ENCODE measurements around the gene SMC3. TPM values are rescaled to one million over a fixed set of nuclear protein-coding genes. Genes with fewer than 3 reads are reported as not detected.

The SMC3 gene
- total and polyA plus RNA-seq, 2 experiments from 2014 or later: 40.8 to 53.5 TPM

DNA sequence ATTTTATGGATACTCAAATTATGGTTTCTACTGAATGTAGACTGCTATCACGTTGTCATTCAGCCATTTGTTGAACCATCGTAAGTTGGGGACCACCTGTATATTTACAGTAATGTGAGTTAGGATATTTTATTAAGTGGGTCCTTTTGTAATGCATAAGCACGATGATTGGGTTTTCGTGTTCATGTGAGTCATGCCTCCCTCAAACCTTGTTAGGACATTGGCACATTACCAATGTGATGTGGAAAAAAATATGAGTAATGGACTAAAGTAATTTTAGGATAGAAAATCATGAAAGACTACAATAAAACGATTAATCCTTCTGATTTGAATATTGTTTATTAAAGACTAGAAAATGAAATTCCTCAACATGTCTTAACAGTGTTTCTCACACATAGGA lies 8.7 kb downstream of the SMC3 start:
- peaks cover 53% of the 10 kb centered on the region for H3K79me2 ChIP-seq
- H3K36me3 ChIP-seq (replicated peaks; ENCODE audit: insufficient read depth, low read depth): no peaks in the 10 kb centered on the region
- WGBS (ENCODE audit: low lambda C conversion rate, missing lambda C conversion rate): 93% methylated on average over 5 of the region's 5 CpGs
- no peak overlapping the region for H3K4me3 ChIP-seq
- no peak overlapping the region for H3K4me2 ChIP-seq
- no peak overlapping the region for H3K27ac ChIP-seq
- H3K9me3 ChIP-seq (ENCODE audit: low read depth): no peaks in the 10 kb centered on the region
- no peaks in the 10 kb centered on the region for H3K9me2 ChIP-seq (replicated peaks; ENCODE audit: insufficient read depth)
- H3K27me3 ChIP-seq: no peaks in the 10 kb centered on the region
- no peak overlapping the region for H2AFZ ChIP-seq
- peaks cover 11% of the 10 kb centered on the region for H4K20me1 ChIP-seq (ENCODE audit: insufficient read depth, poor library complexity, severe bottlenecking)
- H3K4me1 ChIP-seq (ENCODE audit: insufficient read depth): peaks cover 2% of the 10 kb centered on the region
- TF ChIP-seq EZH2phosphoT487 (IDR thresholded peaks at IDR 0.05; ENCODE audit: low read depth, severe bottlenecking, unreplicated experiment): no peak
- TF ChIP-seq EZH2 (IDR thresholded peaks at IDR 0.05; ENCODE audit: borderline replicate concordance): no peak
- TF ChIP-seq, protein P1, sequence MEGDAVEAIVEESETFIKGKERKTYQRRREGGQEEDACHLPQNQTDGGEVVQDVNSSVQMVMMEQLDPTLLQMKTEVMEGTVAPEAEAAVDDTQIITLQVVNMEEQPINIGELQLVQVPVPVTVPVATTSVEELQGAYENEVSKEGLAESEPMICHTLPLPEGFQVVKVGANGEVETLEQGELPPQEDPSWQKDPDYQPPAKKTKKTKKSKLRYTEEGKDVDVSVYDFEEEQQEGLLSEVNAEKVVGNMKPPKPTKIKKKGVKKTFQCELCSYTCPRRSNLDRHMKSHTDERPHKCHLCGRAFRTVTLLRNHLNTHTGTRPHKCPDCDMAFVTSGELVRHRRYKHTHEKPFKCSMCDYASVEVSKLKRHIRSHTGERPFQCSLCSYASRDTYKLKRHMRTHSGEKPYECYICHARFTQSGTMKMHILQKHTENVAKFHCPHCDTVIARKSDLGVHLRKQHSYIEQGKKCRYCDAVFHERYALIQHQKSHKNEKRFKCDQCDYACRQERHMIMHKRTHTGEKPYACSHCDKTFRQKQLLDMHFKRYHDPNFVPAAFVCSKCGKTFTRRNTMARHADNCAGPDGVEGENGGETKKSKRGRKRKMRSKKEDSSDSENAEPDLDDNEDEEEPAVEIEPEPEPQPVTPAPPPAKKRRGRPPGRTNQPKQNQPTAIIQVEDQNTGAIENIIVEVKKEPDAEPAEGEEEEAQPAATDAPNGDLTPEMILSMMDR (IDR thresholded peaks at IDR 0.05; ENCODE audit: poor library complexity): no peak
- DNase-seq (ENCODE audit: low spot score): no peak

DNA sequence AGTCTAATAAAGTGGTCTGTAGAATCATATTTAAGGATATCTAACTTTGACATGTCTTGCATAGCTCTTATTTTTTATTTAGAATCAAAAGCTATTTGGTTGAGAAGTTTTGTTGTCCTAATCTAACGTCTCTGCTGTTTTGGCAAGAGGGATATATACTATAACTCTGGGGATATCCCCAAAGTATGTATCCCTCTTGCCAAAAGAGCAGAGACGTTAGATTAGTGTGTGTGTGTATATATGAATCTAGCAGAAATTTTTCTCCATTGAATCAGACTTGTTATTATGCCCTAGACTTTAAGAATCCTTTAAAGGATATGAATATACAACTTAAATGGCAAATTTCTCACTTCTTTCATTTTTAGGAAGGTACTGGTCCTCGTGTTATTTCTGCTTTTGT lies 9.6 kb downstream of the SMC3 start:
- no peaks in the 10 kb centered on the region for H3K27me3 ChIP-seq
- H3K9me2 ChIP-seq (replicated peaks; ENCODE audit: insufficient read depth): no peaks in the 10 kb centered on the region
- no peaks in the 10 kb centered on the region for H3K9me3 ChIP-seq (ENCODE audit: low read depth)
- DNase-seq (ENCODE audit: low spot score): no peak
- H3K27ac ChIP-seq: no peak overlapping the region
- TF ChIP-seq EZH2phosphoT487 (IDR thresholded peaks at IDR 0.05; ENCODE audit: low read depth, severe bottlenecking, unreplicated experiment) (no peak), EZH2 (IDR thresholded peaks at IDR 0.05; ENCODE audit: borderline replicate concordance) (no peak)
- TF ChIP-seq, protein P1 (IDR thresholded peaks at IDR 0.05; ENCODE audit: poor library complexity): no peak
- peaks cover 13% of the 10 kb centered on the region for H4K20me1 ChIP-seq (ENCODE audit: insufficient read depth, poor library complexity, severe bottlenecking)
- H3K36me3 ChIP-seq (replicated peaks; ENCODE audit: insufficient read depth, low read depth): no peaks in the 10 kb centered on the region
- no peak overlapping the region for H3K4me3 ChIP-seq
- 89% methylated on average over 3 of the region's 3 CpGs for WGBS (ENCODE audit: low lambda C conversion rate, missing lambda C conversion rate)
- peaks cover 45% of the 10 kb centered on the region for H3K79me2 ChIP-seq
- H3K4me2 ChIP-seq: no peak overlapping the region
- no peak overlapping the region for H2AFZ ChIP-seq
- H3K4me1 ChIP-seq (ENCODE audit: insufficient read depth): no peaks in the 10 kb centered on the region

DNA sequence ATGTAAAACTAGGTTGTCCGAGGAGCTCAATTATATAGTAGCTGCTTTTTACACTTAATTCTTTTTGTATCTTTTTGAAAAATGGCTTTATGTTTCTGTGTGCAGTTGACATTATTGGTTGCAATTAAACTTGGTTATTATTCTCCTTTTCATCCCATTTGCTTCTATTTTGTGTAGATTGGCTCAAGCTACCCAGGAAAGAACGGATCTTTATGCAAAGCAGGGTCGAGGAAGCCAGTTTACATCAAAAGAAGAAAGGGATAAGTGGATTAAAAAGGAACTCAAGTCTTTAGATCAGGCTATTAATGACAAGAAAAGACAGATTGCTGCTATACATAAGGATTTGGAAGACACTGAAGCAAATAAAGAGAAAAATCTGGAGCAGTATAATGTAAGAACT lies 16.5 kb downstream of the SMC3 start:
- H3K27ac ChIP-seq: no peak overlapping the region
- no peaks in the 10 kb centered on the region for H3K4me1 ChIP-seq (ENCODE audit: insufficient read depth)
- no peaks in the 10 kb centered on the region for H3K27me3 ChIP-seq
- no peak for DNase-seq (ENCODE audit: low spot score)
- H3K4me3 ChIP-seq: no peak overlapping the region
- H3K9me2 ChIP-seq (replicated peaks; ENCODE audit: insufficient read depth): no peaks in the 10 kb centered on the region
- H3K36me3 ChIP-seq (replicated peaks; ENCODE audit: insufficient read depth, low read depth): peaks cover 6% of the 10 kb centered on the region
- no peak overlapping the region for H3K4me2 ChIP-seq
- H2AFZ ChIP-seq: no peak overlapping the region
- peaks cover 2% of the 10 kb centered on the region for H4K20me1 ChIP-seq (ENCODE audit: insufficient read depth, poor library complexity, severe bottlenecking)
- 89% methylated on average over 3 of the region's 3 CpGs for WGBS (ENCODE audit: low lambda C conversion rate, missing lambda C conversion rate)
- TF ChIP-seq EZH2 (IDR thresholded peaks at IDR 0.05; ENCODE audit: borderline replicate concordance) (no peak), EZH2phosphoT487 (IDR thresholded peaks at IDR 0.05; ENCODE audit: low read depth, severe bottlenecking, unreplicated experiment) (no peak)
- TF ChIP-seq, protein P1 (IDR thresholded peaks at IDR 0.05; ENCODE audit: poor library complexity): no peak
- peaks cover 5% of the 10 kb centered on the region for H3K79me2 ChIP-seq
- no peaks in the 10 kb centered on the region for H3K9me3 ChIP-seq (ENCODE audit: low read depth)

DNA sequence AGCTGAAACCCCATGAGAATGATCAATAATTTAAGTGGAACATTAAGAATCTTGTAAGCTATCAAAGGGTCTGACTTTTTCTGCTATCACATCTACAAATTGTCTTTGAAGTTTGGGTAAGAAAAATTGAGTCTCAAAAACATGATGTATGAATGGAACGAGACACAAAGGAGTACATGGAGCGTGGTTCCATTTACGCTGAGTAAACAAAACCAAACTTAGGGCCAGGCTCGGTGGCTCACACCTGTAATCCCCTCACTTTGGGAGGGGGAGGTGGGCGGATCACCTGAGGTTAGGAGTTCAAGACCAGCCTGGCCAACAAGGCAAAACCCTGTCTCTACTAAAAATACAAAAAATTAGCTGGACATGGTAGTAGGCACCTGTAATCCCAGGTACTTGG lies 24.3 kb downstream of the SMC3 start:
- DNase-seq (ENCODE audit: low spot score): no peak
- H2AFZ ChIP-seq: no peak overlapping the region
- no peaks in the 10 kb centered on the region for H3K9me3 ChIP-seq (ENCODE audit: low read depth)
- no peaks in the 10 kb centered on the region for H3K9me2 ChIP-seq (replicated peaks; ENCODE audit: insufficient read depth)
- no peaks in the 10 kb centered on the region for H3K4me1 ChIP-seq (ENCODE audit: insufficient read depth)
- no peaks in the 10 kb centered on the region for H3K79me2 ChIP-seq
- H3K27me3 ChIP-seq: no peaks in the 10 kb centered on the region
- H3K36me3 ChIP-seq (replicated peaks; ENCODE audit: insufficient read depth, low read depth): no peaks in the 10 kb centered on the region
- H3K27ac ChIP-seq: no peak overlapping the region
- H3K4me2 ChIP-seq: no peak overlapping the region
- H4K20me1 ChIP-seq (ENCODE audit: insufficient read depth, poor library complexity, severe bottlenecking): no peaks in the 10 kb centered on the region
- TF ChIP-seq EZH2 (IDR thresholded peaks at IDR 0.05; ENCODE audit: borderline replicate concordance): no peak
- TF ChIP-seq EZH2phosphoT487 (IDR thresholded peaks at IDR 0.05; ENCODE audit: low read depth, severe bottlenecking, unreplicated experiment): no peak
- TF ChIP-seq, protein P1 (IDR thresholded peaks at IDR 0.05; ENCODE audit: poor library complexity): no peak
- WGBS (ENCODE audit: low lambda C conversion rate, missing lambda C conversion rate): 90% methylated on average over 5 of the region's 5 CpGs
- H3K4me3 ChIP-seq: no peak overlapping the region

Measured in hepatocyte (in vitro differentiated cells).